RWPE2 (cell line): ENCODE data around the gene STAT2.

ENCODE experiments used
- ATAC-seq: fragments of 200-7000 bp; cut with Tn5 transposase; 3 replicates; pipeline ENCODE4 v1.9.1; 2021; ENCODE audit warnings: low read depth
- DNase-seq: peaks from one replicate; pipeline ENCODE4 v3.0.0-alpha.2; 2020; ENCODE audit warnings: low spot score
- H3K27ac ChIP-seq: fragments of 450-650 bp; 2 replicates; pipeline ENCODE4 v1.5.1; 2017; ENCODE audit warnings: mild to moderate bottlenecking; ENCODE audit not compliant: poor library complexity, severe bottlenecking
- H3K27me3 ChIP-seq: fragments of 250-450 bp; sonication (Bioruptor Pico); 2 replicates; pipeline ENCODE4 v1.5.1; 2021; ENCODE audit warnings: mild to moderate bottlenecking, moderate library complexity; ENCODE audit not compliant: insufficient read depth, poor library complexity, severe bottlenecking
- H3K36me3 ChIP-seq: fragments of 250-450 bp; sonication (Bioruptor Pico); 2 replicates; pipeline ENCODE4 v1.5.1; 2020; ENCODE audit warnings: low read depth, mild to moderate bottlenecking, moderate library complexity
- H3K4me1 ChIP-seq: fragments of 250-450 bp; sonication (Bioruptor Pico); 2 replicates; pipeline ENCODE4 v1.5.1; 2021; ENCODE audit warnings: mild to moderate bottlenecking, moderate library complexity; ENCODE audit not compliant: insufficient read depth, poor library complexity, severe bottlenecking
- H3K4me3 ChIP-seq: fragments of 250-450 bp; sonication (Bioruptor Pico); 2 replicates; pipeline ENCODE4 v1.5.1; 2021; ENCODE audit warnings: mild to moderate bottlenecking, moderate library complexity; ENCODE audit not compliant: severe bottlenecking
- H3K9me3 ChIP-seq: fragments of 250-450 bp; sonication (Bioruptor Pico); 2 replicates; pipeline ENCODE4 v1.5.1; 2021; ENCODE audit warnings: mild to moderate bottlenecking, moderate library complexity; ENCODE audit not compliant: severe bottlenecking
- TF ChIP-seq, protein P1 (sequence below): fragments of 450-650 bp; IDR thresholded peaks from one replicate; pipeline ENCODE4 v1.5.1; 2017; ENCODE audit warnings: mild to moderate bottlenecking, moderate library complexity; ENCODE audit not compliant: poor library complexity, severe bottlenecking

STAT2 gene

DNA sequence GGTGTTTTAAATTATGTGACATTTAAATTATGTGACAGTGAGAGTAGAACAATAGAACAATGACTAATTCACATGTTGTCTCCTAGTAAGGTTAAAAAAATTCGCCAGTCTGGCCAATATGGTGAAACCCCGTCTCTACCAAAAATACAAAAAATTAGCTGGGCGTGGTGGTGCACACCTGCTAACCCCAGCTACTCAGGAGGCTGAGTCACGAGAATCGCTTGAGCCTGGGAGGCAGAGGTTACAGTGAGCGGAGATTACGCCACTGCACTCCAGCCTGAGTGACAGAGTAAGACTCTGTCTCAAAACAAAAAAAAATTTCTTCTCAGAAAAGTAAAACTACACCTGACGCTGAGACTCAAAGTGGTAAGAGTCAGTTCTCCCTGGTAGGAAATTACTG is 62.5 kb downstream of the STAT2 start:
- H3K4me1 ChIP-seq, result peaks cover 10% of the 10 kb centered on the region
- no peak for ATAC-seq
- H3K9me3 ChIP-seq, result no peaks in the 10 kb centered on the region
- H3K36me3 ChIP-seq, result peaks cover 41% of the 10 kb centered on the region
- no peak overlapping the region for H3K27ac ChIP-seq
- TF ChIP-seq, protein P1, sequence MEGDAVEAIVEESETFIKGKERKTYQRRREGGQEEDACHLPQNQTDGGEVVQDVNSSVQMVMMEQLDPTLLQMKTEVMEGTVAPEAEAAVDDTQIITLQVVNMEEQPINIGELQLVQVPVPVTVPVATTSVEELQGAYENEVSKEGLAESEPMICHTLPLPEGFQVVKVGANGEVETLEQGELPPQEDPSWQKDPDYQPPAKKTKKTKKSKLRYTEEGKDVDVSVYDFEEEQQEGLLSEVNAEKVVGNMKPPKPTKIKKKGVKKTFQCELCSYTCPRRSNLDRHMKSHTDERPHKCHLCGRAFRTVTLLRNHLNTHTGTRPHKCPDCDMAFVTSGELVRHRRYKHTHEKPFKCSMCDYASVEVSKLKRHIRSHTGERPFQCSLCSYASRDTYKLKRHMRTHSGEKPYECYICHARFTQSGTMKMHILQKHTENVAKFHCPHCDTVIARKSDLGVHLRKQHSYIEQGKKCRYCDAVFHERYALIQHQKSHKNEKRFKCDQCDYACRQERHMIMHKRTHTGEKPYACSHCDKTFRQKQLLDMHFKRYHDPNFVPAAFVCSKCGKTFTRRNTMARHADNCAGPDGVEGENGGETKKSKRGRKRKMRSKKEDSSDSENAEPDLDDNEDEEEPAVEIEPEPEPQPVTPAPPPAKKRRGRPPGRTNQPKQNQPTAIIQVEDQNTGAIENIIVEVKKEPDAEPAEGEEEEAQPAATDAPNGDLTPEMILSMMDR, result no peak
- H3K4me3 ChIP-seq, result no peak overlapping the region
- no peak for DNase-seq
- H3K27me3 ChIP-seq, result no peaks in the 10 kb centered on the region

DNA sequence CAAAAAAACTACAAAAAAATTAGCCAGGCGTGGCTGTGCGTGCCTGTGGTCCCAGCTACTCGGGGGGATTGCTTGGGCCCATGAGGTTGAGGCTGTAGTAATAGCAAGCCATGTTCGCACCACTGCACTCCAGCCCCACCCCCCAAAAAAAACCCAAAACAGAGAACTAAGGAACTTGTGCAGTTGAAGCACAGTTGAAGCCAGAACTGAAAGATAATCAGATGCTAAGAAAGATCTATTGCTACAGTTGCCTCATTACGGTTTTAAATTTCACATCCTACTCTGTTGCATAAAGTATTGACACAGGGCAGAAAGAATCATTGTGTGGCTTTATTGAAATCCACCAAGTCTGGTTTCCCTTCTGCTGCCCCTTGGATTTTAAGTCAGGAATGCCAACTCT is 63.6 kb downstream of the STAT2 start:
- Histone ChIP-seq H3K4me3 (no peak overlapping the region), H3K9me3 (no peaks in the 10 kb centered on the region), H3K36me3 (peaks cover 38% of the 10 kb centered on the region), H3K27ac (no peak overlapping the region), H3K4me1 (peaks cover 18% of the 10 kb centered on the region), H3K27me3 (no peaks in the 10 kb centered on the region)
- TF ChIP-seq, protein P1, result no peak
- ATAC-seq, result no peak
- DNase-seq, result no peak

DNA sequence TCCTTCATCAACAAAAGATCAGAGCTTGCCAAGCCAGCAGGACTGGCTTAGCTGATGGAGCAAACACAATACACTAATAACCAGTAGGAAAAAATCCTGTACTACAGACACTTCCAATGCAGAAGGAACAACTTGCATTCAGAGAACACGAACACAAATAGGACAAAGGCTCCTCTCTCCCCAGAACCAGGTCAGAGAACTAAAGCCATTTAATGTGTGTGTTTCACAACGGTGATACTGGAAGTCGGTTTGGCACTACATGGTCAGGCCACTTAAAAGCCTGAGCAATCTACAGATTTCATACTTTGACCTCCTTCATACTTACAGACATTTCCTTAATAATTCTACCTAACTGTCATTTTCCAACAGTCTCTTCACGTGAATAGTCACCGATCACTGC is 66.1 kb downstream of the STAT2 start:
- H3K4me1 ChIP-seq, result peaks cover 18% of the 10 kb centered on the region
- peaks cover 59% of the 10 kb centered on the region for H3K36me3 ChIP-seq
- TF ChIP-seq, protein P1, result no peak
- no peaks in the 10 kb centered on the region for H3K27me3 ChIP-seq
- H3K4me3 ChIP-seq, result no peak overlapping the region
- no peak for ATAC-seq
- H3K9me3 ChIP-seq, result no peaks in the 10 kb centered on the region
- no peak for DNase-seq
- H3K27ac ChIP-seq, result no peak overlapping the region
